ENCODE results near the gene OVAAL.

Gene OVAAL

DNA sequence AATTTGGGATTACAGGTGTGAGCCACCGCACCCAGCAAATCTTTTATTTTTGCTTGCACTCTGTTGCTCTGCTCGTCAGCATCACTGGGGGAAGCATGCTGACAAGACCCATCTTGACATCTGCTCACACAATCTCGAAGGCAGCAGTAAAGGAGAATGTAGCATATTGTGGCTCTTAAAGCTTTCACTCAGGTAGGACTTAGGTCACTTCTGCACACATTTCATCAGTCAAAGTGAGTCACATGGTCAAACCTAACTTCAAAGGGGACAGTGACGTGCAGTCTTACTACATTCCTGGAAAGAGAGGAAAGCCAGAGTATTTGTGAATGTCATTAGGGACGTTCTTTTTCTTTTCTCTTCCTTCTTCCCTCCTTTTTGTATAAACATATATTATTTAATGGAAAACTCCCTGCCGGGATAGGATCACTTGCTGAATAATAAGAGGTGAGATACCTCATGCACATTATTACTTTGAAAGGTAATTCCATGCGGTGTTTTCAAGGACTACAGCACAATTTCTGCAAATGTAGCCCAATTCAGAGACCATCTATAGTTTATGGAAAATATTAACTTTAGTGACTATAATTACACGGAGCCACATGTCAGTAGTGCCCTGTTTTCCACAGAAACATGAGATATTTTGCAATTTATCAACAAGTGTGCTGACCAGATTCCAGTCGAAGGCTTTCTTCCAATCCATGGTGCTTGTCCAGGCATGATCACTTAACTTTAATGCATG is 37.1 kb upstream of the OVAAL start:
- H3K9me3 ChIP-seq (ENCODE audit: control insufficient read depth, insufficient read depth, low read depth, low read length): no peaks in the 10 kb centered on the region
- POLR2A ChIA-PET: no interaction called here
- TF ChIP-seq ZNF391 (tag by site-specific recombination; IDR thresholded peaks at IDR 0.05; ENCODE audit: borderline replicate concordance, low read depth) (no peak), ZNF843 (tag by site-specific recombination; IDR thresholded peaks at IDR 0.05) (no peak), ZNF623 (tag by site-specific recombination; IDR thresholded peaks at IDR 0.05) (no peak), ZNF335 (tag by site-specific recombination; conservative IDR thresholded peaks at IDR 0.05) (peak; percentile 20; the same call in 1 of the 2 replicates), ZNF837 (tag by site-specific recombination; IDR thresholded peaks at IDR 0.05) (no peak), KLF7 (tag by site-specific recombination; IDR thresholded peaks at IDR 0.05; ENCODE audit: borderline replicate concordance) (no peak), KLF10 (tag by site-specific recombination; IDR thresholded peaks at IDR 0.05) (no peak), GLIS2 (tag by site-specific recombination; IDR thresholded peaks at IDR 0.05) (no peak), TCF7L2 (IDR thresholded peaks at IDR 0.05; ENCODE audit: borderline replicate concordance, low read depth, low read length) (peak; percentile 89), SP2 (tag by site-specific recombination; IDR thresholded peaks at IDR 0.05) (no peak), ZNF133 (tag by site-specific recombination; IDR thresholded peaks at IDR 0.05) (no peak), ZNF2 (tag by site-specific recombination; IDR thresholded peaks at IDR 0.05) (no peak), ZNF19 (tag by site-specific recombination; IDR thresholded peaks at IDR 0.05; ENCODE audit: low read depth) (no peak), ZNF549 (tag by site-specific recombination; IDR thresholded peaks at IDR 0.05) (no peak), ZNF266 (tag by site-specific recombination; IDR thresholded peaks at IDR 0.05; ENCODE audit: low read depth) (no peak), HOXD13 (CRISPR knock-in tag; IDR thresholded peaks at IDR 0.05; ENCODE audit: borderline replicate concordance) (no peak)
- TF ChIP-seq, protein P1, sequence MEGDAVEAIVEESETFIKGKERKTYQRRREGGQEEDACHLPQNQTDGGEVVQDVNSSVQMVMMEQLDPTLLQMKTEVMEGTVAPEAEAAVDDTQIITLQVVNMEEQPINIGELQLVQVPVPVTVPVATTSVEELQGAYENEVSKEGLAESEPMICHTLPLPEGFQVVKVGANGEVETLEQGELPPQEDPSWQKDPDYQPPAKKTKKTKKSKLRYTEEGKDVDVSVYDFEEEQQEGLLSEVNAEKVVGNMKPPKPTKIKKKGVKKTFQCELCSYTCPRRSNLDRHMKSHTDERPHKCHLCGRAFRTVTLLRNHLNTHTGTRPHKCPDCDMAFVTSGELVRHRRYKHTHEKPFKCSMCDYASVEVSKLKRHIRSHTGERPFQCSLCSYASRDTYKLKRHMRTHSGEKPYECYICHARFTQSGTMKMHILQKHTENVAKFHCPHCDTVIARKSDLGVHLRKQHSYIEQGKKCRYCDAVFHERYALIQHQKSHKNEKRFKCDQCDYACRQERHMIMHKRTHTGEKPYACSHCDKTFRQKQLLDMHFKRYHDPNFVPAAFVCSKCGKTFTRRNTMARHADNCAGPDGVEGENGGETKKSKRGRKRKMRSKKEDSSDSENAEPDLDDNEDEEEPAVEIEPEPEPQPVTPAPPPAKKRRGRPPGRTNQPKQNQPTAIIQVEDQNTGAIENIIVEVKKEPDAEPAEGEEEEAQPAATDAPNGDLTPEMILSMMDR (tag by site-specific recombination; IDR thresholded peaks at IDR 0.05): no peak
- TF ChIP-seq, protein P2, sequence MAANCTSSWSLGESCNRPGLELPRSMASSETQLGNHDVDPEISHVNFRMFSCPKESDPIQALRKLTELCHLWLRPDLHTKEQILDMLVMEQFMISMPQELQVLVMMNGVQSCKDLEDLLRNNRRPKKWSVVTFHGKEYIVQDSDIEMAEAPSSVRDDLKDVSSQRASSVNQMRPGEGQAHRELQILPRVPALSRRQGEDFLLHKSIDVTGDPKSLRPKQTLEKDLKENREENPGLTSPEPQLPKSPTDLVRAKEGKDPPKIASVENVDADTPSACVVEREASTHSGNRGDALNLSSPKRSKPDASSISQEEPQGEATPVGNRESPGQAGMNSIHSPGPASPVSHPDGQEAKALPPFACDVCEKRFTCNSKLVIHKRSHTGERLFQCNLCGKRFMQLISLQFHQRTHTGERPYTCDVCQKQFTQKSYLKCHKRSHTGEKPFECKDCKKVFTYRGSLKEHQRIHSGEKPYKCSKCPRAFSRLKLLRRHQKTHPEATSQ (tag by site-specific recombination; IDR thresholded peaks at IDR 0.05): no peak
- TF ChIP-seq, protein P3, sequence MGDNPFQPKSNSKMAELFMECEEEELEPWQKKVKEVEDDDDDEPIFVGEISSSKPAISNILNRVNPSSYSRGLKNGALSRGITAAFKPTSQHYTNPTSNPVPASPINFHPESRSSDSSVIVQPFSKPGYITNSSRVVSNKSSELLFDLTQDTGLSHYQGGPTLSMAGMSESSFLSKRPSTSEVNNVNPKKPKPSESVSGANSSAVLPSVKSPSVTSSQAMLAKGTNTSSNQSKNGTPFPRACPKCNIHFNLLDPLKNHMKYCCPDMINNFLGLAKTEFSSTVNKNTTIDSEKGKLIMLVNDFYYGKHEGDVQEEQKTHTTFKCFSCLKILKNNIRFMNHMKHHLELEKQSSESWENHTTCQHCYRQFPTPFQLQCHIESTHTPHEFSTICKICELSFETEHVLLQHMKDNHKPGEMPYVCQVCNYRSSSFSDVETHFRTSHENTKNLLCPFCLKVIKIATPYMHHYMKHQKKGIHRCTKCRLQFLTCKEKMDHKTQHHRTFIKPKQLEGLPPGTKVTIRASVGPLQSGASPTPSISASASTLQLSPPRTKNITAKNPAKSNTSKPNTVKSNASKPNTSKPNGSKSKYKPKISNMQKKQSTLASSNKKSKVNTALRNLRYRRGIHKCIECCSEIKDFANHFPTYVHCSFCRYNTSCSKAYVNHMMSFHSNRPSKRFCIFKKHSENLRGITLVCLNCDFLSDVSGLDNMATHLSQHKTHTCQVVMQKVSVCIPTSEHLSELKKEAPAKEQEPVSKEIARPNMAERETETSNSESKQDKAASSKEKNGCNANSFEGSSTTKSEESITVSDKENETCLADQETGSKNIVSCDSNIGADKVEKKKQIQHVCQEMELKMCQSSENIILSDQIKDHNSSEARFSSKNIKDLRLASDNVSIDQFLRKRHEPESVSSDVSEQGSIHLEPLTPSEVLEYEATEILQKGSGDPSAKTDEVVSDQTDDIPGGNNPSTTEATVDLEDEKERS (tag by site-specific recombination; IDR thresholded peaks at IDR 0.05): no peak
- TF ChIP-seq, protein P4, sequence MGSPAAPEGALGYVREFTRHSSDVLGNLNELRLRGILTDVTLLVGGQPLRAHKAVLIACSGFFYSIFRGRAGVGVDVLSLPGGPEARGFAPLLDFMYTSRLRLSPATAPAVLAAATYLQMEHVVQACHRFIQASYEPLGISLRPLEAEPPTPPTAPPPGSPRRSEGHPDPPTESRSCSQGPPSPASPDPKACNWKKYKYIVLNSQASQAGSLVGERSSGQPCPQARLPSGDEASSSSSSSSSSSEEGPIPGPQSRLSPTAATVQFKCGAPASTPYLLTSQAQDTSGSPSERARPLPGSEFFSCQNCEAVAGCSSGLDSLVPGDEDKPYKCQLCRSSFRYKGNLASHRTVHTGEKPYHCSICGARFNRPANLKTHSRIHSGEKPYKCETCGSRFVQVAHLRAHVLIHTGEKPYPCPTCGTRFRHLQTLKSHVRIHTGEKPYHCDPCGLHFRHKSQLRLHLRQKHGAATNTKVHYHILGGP (tag by site-specific recombination; IDR thresholded peaks at IDR 0.05): peak; percentile 87
- TF ChIP-seq, protein P5, sequence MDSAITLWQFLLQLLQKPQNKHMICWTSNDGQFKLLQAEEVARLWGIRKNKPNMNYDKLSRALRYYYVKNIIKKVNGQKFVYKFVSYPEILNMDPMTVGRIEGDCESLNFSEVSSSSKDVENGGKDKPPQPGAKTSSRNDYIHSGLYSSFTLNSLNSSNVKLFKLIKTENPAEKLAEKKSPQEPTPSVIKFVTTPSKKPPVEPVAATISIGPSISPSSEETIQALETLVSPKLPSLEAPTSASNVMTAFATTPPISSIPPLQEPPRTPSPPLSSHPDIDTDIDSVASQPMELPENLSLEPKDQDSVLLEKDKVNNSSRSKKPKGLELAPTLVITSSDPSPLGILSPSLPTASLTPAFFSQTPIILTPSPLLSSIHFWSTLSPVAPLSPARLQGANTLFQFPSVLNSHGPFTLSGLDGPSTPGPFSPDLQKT (IDR thresholded peaks at IDR 0.05; ENCODE audit: borderline replicate concordance, low read depth, low read length): no peak
- TF ChIP-seq, protein P6, sequence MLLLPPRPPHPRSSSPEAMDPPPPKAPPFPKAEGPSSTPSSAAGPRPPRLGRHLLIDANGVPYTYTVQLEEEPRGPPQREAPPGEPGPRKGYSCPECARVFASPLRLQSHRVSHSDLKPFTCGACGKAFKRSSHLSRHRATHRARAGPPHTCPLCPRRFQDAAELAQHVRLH (tag by site-specific recombination; IDR thresholded peaks at IDR 0.05): no peak
- TF ChIP-seq, protein P7, sequence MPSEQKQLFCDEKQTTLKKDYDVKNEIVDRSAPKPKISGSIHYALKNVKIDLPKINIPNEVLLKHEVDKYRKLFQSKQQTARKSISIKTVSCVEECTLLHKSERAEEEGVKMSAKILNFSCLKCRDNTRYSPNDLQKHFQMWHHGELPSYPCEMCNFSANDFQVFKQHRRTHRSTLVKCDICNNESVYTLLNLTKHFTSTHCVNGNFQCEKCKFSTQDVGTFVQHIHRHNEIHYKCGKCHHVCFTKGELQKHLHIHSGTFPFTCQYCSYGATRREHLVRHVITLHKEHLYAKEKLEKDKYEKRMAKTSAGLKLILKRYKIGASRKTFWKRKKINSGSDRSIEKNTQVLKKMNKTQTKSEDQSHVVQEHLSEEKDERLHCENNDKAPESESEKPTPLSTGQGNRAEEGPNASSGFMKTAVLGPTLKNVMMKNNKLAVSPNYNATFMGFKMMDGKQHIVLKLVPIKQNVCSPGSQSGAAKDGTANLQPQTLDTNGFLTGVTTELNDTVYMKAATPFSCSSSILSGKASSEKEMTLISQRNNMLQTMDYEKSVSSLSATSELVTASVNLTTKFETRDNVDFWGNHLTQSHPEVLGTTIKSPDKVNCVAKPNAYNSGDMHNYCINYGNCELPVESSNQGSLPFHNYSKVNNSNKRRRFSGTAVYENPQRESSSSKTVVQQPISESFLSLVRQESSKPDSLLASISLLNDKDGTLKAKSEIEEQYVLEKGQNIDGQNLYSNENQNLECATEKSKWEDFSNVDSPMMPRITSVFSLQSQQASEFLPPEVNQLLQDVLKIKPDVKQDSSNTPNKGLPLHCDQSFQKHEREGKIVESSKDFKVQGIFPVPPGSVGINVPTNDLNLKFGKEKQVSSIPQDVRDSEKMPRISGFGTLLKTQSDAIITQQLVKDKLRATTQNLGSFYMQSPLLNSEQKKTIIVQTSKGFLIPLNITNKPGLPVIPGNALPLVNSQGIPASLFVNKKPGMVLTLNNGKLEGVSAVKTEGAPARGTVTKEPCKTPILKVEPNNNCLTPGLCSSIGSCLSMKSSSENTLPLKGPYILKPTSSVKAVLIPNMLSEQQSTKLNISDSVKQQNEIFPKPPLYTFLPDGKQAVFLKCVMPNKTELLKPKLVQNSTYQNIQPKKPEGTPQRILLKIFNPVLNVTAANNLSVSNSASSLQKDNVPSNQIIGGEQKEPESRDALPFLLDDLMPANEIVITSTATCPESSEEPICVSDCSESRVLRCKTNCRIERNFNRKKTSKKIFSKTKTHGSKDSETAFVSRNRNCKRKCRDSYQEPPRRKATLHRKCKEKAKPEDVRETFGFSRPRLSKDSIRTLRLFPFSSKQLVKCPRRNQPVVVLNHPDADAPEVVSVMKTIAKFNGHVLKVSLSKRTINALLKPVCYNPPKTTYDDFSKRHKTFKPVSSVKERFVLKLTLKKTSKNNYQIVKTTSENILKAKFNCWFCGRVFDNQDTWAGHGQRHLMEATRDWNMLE (tag by site-specific recombination; conservative IDR thresholded peaks at IDR 0.05; ENCODE audit: low read depth): 0 out of 2 replicates have a peak, but pooled peaks have one; percentile 14

More for the DNA sequence above, 37.1 kb upstream of the OVAAL start:
- Histone ChIP-seq H3K4me3 (ENCODE audit: low read depth, low read length) (no peak overlapping the region), H3K27ac (ENCODE audit: extremely low read depth, low read depth, low read length) (no peak overlapping the region), H3K36me3 (ENCODE audit: control insufficient read depth in 2 of 2, insufficient read depth in 1 of 2, low read length in 2 of 2) (no peaks in the 10 kb centered on the region), H3K4me1 (ENCODE audit: control insufficient read depth, insufficient read depth, low read length) (no peaks in the 10 kb centered on the region)
- CTCF ChIA-PET: interaction anchor here (0.8 to 0.9 kb wide), 2 partner anchors 12 to 14 kb away, joined by 3 read pairs; no protein-coding TSS in a partner anchor
